Kidney (tissue), 14 donors: ENCODE measurements around the gene CEBPZOS. TPM values are rescaled to one million over a fixed set of nuclear protein-coding genes. Genes with fewer than 3 reads are reported as not detected.

Experiments used
- DNase-seq, 5 donors: peaks; one replicate each; pipeline ENCODE4 v3.0.0-alpha.2; 2013 to 2020
- FAIRE-seq: peaks from 2 replicates; lab custom pipeline; 2012; peaks lifted over from hg19 to GRCh38; lab: Jason Lieb, UNC
- H3K27ac ChIP-seq, 2 donors: one replicate each; pipeline ENCODE4 v1.7.0; 2013; ENCODE audit warnings: low read depth in 2 of 2, low read length in 2 of 2, inconsistent platforms in 1 of 2
- H3K27me3 ChIP-seq: one replicate; pipeline ENCODE4 v1.7.1; 2013; ENCODE audit warnings: low read length, inconsistent platforms; ENCODE audit not compliant: control insufficient read depth, insufficient read depth
- H3K36me3 ChIP-seq, 3 donors: one replicate each; pipeline versions ENCODE4 v1.7.0 to v1.7.1; 2013; ENCODE audit warnings: low read length in 3 of 3, control low read depth in 1 of 3, inconsistent platforms in 1 of 3; ENCODE audit not compliant: insufficient read depth in 3 of 3, control insufficient read depth in 2 of 3
- H3K4me1 ChIP-seq, 3 donors: one replicate each; pipeline versions ENCODE4 v1.7.0 to v1.7.1; 2013; ENCODE audit warnings: low read length in 3 of 3, inconsistent platforms in 1 of 3, low read depth in 1 of 3; ENCODE audit not compliant: control insufficient read depth in 2 of 3, insufficient read depth in 2 of 3
- H3K4me3 ChIP-seq, 3 donors: one replicate each; pipeline versions ENCODE4 v1.7.0 to v1.8.1; 2013; ENCODE audit warnings: low read length in 3 of 3, control low read depth in 1 of 3, inconsistent platforms in 1 of 3
- H3K9ac ChIP-seq, 3 donors: one replicate each; pipeline versions ENCODE4 v1.7.0 to v1.7.1; 2013; ENCODE audit warnings: low read length in 3 of 3, control low read depth in 1 of 3, inconsistent platforms in 1 of 3
- H3K9me3 ChIP-seq, 3 donors: one replicate each; pipeline versions ENCODE4 v1.7.0 to v1.7.1; 2013; ENCODE audit warnings: low read length in 3 of 3, control low read depth in 1 of 3, inconsistent platforms in 1 of 3; ENCODE audit not compliant: control insufficient read depth in 2 of 3, insufficient read depth in 1 of 3
- CTCF ChIP-seq: IDR thresholded peaks from 3 replicates; pipeline ENCODE4 v1.5.1; 2012; ENCODE audit warnings: mild to moderate bottlenecking, moderate library complexity, borderline replicate concordance; ENCODE audit not compliant: insufficient read depth; ENCODE audit errors: extremely low read depth
- intact Hi-C: fragments of 100-400 bp; cut with DNase I; formaldehyde crosslinking; loops from one replicate; pipeline ENCODE4 v1.11.1; 2022
- polyA plus RNA-seq: library from polyadenylated mRNA; stranded (reverse); fragments of 350-450 nt; fragmentation: Illumina TruSeq; extraction: RNeasy Lipid Tissue Mini Kit (QIAGEN cat#74804); gene quantifications from one replicate; pipeline ENCODE4 v1.2.3, GENCODE V29; 2014; ENCODE audit warnings: low read depth, low replicate concordance; ENCODE audit not compliant: insufficient read depth
- total RNA-seq: library from RNA; stranded (reverse); fragmentation: NEBNext Ultra II Directional; extraction: Animal tissue kit (Norgen Biotek cat#: 25700); gene quantifications from one replicate; pipeline ENCODE4 v1.2.1, GENCODE V29; 2021
- donor health status: control.
- donor health status: control.
- donor health status: control.
- donor health status: control.
- donor health status: control.
- donor health status: DM: yes; HTN: yes; CAD: no.
- donor health status: Normal renal cell carcinoma (clear cell type).

The CEBPZOS gene
- total and polyA plus RNA-seq, 2 donors from 2014 or later = 38.3 to 60.7 TPM

GRCh38 chr2:37168217-37168981 lies 27.9 kb upstream of the CEBPZOS start:
- intact Hi-C loops = no loop called here

GRCh38 chr2:37171624-37171950 lies 24.7 kb upstream of the CEBPZOS start:
- intact Hi-C loops = no loop called here
- no peak overlapping the region for H3K9ac ChIP-seq
- FAIRE-seq (no peak), DNase-seq (no peak)
- H3K4me3 ChIP-seq = no peak overlapping the region
- no peaks in the 10 kb centered on the region for H3K9me3 ChIP-seq
- H3K4me1 ChIP-seq = no peaks in the 10 kb centered on the region
- H3K36me3 ChIP-seq = no peaks in the 10 kb centered on the region
- no peak overlapping the region for H3K27ac ChIP-seq
- H3K27me3 ChIP-seq = no peaks in the 10 kb centered on the region
- TF ChIP-seq CTCF = no peak

More at GRCh38 chr2:37168217-37168981, 27.9 kb upstream of the CEBPZOS start:
- no peaks in the 10 kb centered on the region for H3K4me1 ChIP-seq
- FAIRE-seq (peak; percentile 44), DNase-seq (peak in 2 of 5 donors; percentile 41 to 43)
- no peaks in the 10 kb centered on the region for H3K36me3 ChIP-seq
- no peak overlapping the region for H3K27ac ChIP-seq
- H3K9ac ChIP-seq = no peak overlapping the region
- no peak overlapping the region for H3K4me3 ChIP-seq
- no peaks in the 10 kb centered on the region for H3K27me3 ChIP-seq
- H3K9me3 ChIP-seq = no peaks in the 10 kb centered on the region
- TF ChIP-seq CTCF = peak; percentile 42

GRCh38 chr2:37173741-37174140 lies 22.6 kb upstream of the CEBPZOS start:
- DNase-seq = no peak
- Histone ChIP-seq H3K27ac (no peak overlapping the region), H3K4me3 (no peak overlapping the region), H3K36me3 (no peaks in the 10 kb centered on the region), H3K27me3 (no peaks in the 10 kb centered on the region), H3K9ac (no peak overlapping the region), H3K9me3 (no peaks in the 10 kb centered on the region), H3K4me1 (no peaks in the 10 kb centered on the region)
- intact Hi-C loops = no loop called here
- no peak for FAIRE-seq
- TF ChIP-seq CTCF = no peak
